T-helper 2 cell treated with Interferon-gamma antibody and Interleukin-4, amounts not matched to agents 100 ng/mL and 5 ng/mL, for 36 hours (primary cell): Measurements from ENCODE around the gene BAHCC1. TPM values are rescaled to one million over a fixed set of nuclear protein-coding genes. Genes with fewer than 3 reads are reported as not detected.

Experiments used
- intact Hi-C: fragments of 100-400 bp; cut with micrococcal nuclease; formaldehyde crosslinking; loops from one replicate; pipeline ENCODE4 v1.15.1; 2023
- total RNA-seq: library from RNA; stranded (reverse); gene quantifications from 2 replicates; pipeline ENCODE4 v1.2.3, GENCODE V29; 2022

BAHCC1 gene
- total RNA-seq, 1 donor from 2014 or later, result 0.20 TPM

GRCh38 chr17:81386141-81386645 lies 9.1 kb upstream of the BAHCC1 start:
- intact Hi-C loops, result no loop called here

- intact Hi-C loops, result loop anchor here (1.0 kb wide), 1 partner anchor 40 kb away; no protein-coding TSS in a partner anchor
These were observed 8.6 kb upstream of the BAHCC1 start for GRCh38 chr17:81386646-81387099.

GRCh38 chr17:81387100-81388090 lies 7.9 kb upstream of the BAHCC1 start:
- intact Hi-C loops, result loop anchor here (1.0 kb wide), 1 partner anchor 41 kb away; no protein-coding TSS in a partner anchor

GRCh38 chr17:81388091-81388611 lies 7.1 kb upstream of the BAHCC1 start:
- intact Hi-C loops, result no loop called here

GRCh38 chr17:81388612-81389367 lies 6.5 kb upstream of the BAHCC1 start:
- intact Hi-C loops, result no loop called here

GRCh38 chr17:81389585-81389984 lies 5.7 kb upstream of the BAHCC1 start:
- intact Hi-C loops, result no loop called here

GRCh38 chr17:81390029-81390872 lies 5.0 kb upstream of the BAHCC1 start:
- intact Hi-C loops, result loop anchor here (10.0 kb wide), 1 partner anchor 95 kb away; no protein-coding TSS in a partner anchor

- intact Hi-C loops, result loop anchor here (10.0 kb wide), 1 partner anchor 94 kb away; no protein-coding TSS in a partner anchor
These were observed 4.4 kb upstream of the BAHCC1 start for GRCh38 chr17:81390873-81391255.

GRCh38 chr17:81391293-81391935 lies 3.8 kb upstream of the BAHCC1 start:
- intact Hi-C loops, result loop anchor here (10.0 kb wide), 1 partner anchor 93 kb away; no protein-coding TSS in a partner anchor

GRCh38 chr17:81391936-81392908 lies 3.0 kb upstream of the BAHCC1 start:
- intact Hi-C loops, result loop anchor here (10.0 kb wide), 1 partner anchor 93 kb away; no protein-coding TSS in a partner anchor

- intact Hi-C loops, result loop anchor here (10.0 kb wide), 1 partner anchor 92 kb away; no protein-coding TSS in a partner anchor
These were observed 2.2 kb upstream of the BAHCC1 start for GRCh38 chr17:81392909-81393654.

GRCh38 chr17:81393684-81394376 lies 1.4 kb upstream of the BAHCC1 start:
- intact Hi-C loops, result loop anchor here (10.0 kb wide), 1 partner anchor 91 kb away; no protein-coding TSS in a partner anchor

- intact Hi-C loops, result loop anchor here (10.0 kb wide), 1 partner anchor 90 kb away; no protein-coding TSS in a partner anchor
These were observed 808 bp upstream of the BAHCC1 start for GRCh38 chr17:81394377-81394920.

- intact Hi-C loops, result loop anchor here (1.0 to 10.0 kb wide), 3 partner anchors 49 to 117 kb away; partner anchors contain the start of gene ACTG1
These were observed 482 bp downstream of the BAHCC1 start for GRCh38 chr17:81395600-81396277.

GRCh38 chr17:81396278-81396721 lies 1.0 kb downstream of the BAHCC1 start:
- intact Hi-C loops, result loop anchor here (5.0 to 10.0 kb wide), 2 partner anchors 89 to 116 kb away; partner anchors contain the start of gene ACTG1
